ENCODE data around the gene ZNF821.
"Not testable (repeated sequence)": the region's sequence is repeated elsewhere in the genome, so short reads cannot be mapped to it uniquely, and the experiment has no call there.

Gene ZNF821

GRCh38 chr16:71855937-71856662, 27.9 kb downstream of the ZNF821 start:
- no peak for DNase-seq

- DNase-seq = no peak
Measured at GRCh38 chr16:71854369-71854948, 29.5 kb downstream of the ZNF821 start.

GRCh38 chr16:71853413-71853812, 30.6 kb downstream of the ZNF821 start:
- no peak for DNase-seq

GRCh38 chr16:71852561-71852960, 31.4 kb downstream of the ZNF821 start:
- no peak for DNase-seq

GRCh38 chr16:71852158-71852557, 31.8 kb downstream of the ZNF821 start:
- no peak for DNase-seq

GRCh38 chr16:71851746-71852145, 32.2 kb downstream of the ZNF821 start:
- no peak for DNase-seq

GRCh38 chr16:71848622-71849021, 35.4 kb downstream of the ZNF821 start:
- no peak for DNase-seq

GRCh38 chr16:71847096-71847495, 36.9 kb downstream of the ZNF821 start:
- DNase-seq = no peak

- no peak for DNase-seq
Measured at GRCh38 chr16:71846431-71846830, 37.6 kb downstream of the ZNF821 start.

- DNase-seq = peak; percentile 92
Measured at GRCh38 chr16:71845639-71846430, 38.1 kb downstream of the ZNF821 start, which contains the start of gene ATXN1L. ATXN1L (plus strand) TSS chr16:71845976; CDS start chr16:71849741, 3,765 bp downstream.

- no peak for DNase-seq
Measured at GRCh38 chr16:71843572-71843971, 40.4 kb downstream of the ZNF821 start.

- no peak for DNase-seq
Measured at GRCh38 chr16:71840052-71840451, 43.9 kb downstream of the ZNF821 start.

- DNase-seq = no peak
Measured at GRCh38 chr16:71837150-71837549, 46.8 kb downstream of the ZNF821 start.

GRCh38 chr16:71834291-71834690, 49.7 kb downstream of the ZNF821 start:
- DNase-seq = no peak

GRCh38 chr16:71832112-71832511, 51.9 kb downstream of the ZNF821 start:
- DNase-seq = not testable (repeated sequence)

- DNase-seq = not testable (repeated sequence)
Measured at GRCh38 chr16:71831698-71832097, 52.3 kb downstream of the ZNF821 start.

GRCh38 chr16:71830359-71830758, 53.6 kb downstream of the ZNF821 start:
- DNase-seq = no peak

- DNase-seq = no peak
Measured at GRCh38 chr16:71826533-71827017, 57.4 kb downstream of the ZNF821 start.

- not testable (repeated sequence) for DNase-seq
Measured at GRCh38 chr16:71817155-71817500, 66.9 kb downstream of the ZNF821 start.

- DNase-seq = no peak
Measured at GRCh38 chr16:71811261-71811803, 72.7 kb downstream of the ZNF821 start.

- DNase-seq = not testable (repeated sequence)
Measured at GRCh38 chr16:71810155-71810530, 73.8 kb downstream of the ZNF821 start.

All from activated CD8-positive, alpha-beta memory T cell treated with anti-CD3 and anti-CD28 coated beads, Interleukin-2, amount 50 U/mL, for 4 hours (primary cell).